Erythroblast (primary cell): Measurements from ENCODE around the gene STK39.

Source experiments
- GATA1 ChIP-seq: IDR thresholded peaks from 2 replicates; pipeline ENCODE4 v1.6.1; 2011; ENCODE audit warnings: low read depth, mild to moderate bottlenecking, control low read depth, low read length, moderate library complexity
- POLR2A ChIP-seq: IDR thresholded peaks from 2 replicates; pipeline ENCODE4 v1.6.1; 2011; ENCODE audit warnings: mild to moderate bottlenecking, low read length

GRCh38 chr2:168138374-168138773 lies 109.0 kb downstream of the STK39 start:
- TF ChIP-seq POLR2A (no peak), GATA1 (no peak)
